NOMO-1 (cell line): ENCODE results near the gene IMP4.
A peak's percentile ranks its signal among the peaks of the same experiment; 100 is the strongest.

ENCODE experiments used
- DNase-seq, 2 experiments: peaks; one replicate each; lab custom pipeline; 2025; ENCODE audit not compliant: unreplicated experiment in 2 of 2; lab: John Stamatoyannopoulos, UW

The IMP4 gene

DNA sequence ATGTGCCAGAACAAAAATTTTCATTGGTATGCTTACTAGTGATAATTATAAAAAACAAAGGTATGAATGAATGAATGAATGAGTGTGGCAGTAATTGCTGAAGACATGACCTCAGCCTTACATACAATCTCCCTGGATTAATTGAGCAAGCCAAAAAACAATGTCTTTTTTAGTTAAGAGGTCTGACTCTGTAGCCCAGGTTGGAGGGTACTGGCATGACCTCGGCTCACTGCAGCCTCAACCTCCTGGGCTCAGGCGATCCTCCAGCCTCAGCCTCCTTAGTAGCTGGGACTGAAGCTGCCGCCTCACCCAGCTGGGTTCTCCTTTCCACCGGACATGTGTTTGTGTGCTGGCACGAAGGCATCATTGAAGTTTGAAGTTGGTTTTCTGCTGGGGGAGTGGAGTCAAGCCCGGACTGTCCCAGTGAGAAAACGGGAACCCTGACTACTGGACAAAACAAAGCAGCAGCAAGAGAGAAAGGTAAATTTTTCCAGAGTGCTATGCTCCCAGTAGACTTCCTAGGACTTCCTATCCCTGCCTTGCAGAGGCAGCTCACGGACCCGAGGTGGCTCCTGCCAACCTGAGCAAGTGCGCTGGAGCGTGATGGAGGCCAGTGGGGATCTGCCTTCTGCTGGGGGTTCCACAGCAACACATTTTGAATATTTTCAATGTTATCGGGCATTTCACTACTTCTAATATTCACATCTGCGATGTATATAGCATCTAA is 6.4 kb upstream of the IMP4 start:
- no peak for DNase-seq

DNA sequence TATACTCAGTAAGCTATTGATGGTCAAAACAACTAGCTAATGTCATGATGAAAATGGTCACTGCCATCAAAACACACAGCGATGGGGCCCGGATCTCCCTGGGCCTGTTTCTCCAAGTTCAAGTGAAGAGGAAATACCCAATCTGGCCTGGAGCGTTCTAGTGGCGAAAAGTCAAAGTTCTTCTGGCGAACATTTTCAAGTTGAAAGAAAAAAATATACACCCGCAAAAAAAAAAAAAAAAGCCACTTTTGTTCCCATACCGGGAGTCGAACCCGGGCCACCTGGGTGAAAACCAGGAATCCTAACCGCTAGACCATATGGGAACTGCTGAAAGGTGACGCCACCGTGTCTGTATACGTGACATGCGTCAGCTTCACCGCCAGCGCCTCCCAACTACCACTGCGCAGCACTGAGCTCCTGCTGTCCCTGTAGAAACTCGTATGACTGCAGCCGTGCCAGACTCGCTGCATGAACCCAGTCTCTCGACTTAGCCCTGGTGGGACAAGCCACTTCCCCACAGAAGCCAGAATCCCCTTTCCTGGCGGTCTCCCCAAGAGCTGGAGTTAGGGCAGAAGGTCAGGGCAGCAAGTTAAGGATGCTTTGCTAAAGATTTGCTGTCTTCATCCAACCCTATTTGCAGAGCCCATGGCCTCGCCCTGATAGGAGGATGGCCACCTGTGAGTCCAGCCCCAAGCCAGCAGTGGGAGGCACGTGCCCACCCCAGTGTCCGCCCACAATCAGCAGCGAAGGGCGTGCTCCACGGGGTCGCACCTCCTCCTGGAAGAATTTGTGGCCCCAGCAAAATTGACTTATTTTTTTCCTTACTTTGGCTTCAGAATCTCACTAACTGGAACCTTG is 5.6 kb upstream of the IMP4 start:
- no peak for DNase-seq

DNA sequence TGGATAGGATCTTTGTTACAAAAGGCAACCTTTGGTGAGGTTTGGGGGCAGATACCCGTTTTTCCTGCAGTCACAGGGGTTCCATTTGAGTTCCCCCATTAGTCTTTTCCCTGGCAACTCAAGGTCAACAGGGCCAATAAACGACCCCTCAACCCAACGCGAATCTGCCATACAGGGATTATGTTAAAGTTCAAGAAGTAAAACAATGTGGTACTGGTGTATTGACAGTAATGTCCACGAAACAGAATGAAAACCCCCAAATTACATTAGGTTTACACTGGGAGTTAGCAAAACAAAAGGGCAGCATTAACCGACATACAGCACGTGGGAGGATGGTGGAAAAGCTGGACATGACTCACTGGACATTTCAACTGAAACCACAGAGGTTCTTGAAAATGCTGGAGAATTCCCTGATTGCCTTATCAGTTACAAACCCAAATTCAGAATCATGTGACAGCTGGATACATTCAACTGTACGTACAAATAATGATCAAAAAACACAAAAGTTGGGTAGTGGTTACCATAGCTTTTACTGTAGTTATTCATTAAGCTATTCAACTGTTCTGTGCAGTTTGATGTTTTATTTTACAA is 4.9 kb upstream of the IMP4 start:
- DNase-seq, result no peak

DNA sequence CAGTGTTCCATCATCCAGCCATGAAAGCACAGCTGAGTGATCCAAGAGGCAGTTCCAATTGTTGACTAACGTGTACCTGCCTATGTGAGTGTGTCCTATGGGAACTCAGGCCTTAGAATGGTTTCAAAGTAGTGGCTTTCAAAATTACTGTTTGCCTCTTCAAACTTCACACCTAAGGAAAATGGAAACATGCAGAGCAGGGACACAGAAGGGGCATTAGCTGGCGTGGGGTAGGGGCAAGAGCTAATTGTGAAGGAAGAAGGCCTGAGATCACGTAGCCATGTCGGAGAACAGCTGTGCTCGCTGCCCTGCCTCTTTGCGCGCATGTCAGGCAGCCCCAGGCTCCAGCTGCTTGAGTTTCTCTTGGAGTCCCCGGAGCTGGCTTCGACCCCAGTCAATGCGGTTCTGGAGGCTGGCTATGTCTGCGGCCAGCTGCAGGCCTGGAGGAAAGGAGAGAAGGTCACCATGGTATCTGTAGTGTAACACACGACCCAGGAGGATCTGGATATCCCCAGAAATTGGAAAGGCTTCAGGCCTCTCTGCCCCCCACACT is 3.8 kb upstream of the IMP4 start:
- no peak for DNase-seq

DNA sequence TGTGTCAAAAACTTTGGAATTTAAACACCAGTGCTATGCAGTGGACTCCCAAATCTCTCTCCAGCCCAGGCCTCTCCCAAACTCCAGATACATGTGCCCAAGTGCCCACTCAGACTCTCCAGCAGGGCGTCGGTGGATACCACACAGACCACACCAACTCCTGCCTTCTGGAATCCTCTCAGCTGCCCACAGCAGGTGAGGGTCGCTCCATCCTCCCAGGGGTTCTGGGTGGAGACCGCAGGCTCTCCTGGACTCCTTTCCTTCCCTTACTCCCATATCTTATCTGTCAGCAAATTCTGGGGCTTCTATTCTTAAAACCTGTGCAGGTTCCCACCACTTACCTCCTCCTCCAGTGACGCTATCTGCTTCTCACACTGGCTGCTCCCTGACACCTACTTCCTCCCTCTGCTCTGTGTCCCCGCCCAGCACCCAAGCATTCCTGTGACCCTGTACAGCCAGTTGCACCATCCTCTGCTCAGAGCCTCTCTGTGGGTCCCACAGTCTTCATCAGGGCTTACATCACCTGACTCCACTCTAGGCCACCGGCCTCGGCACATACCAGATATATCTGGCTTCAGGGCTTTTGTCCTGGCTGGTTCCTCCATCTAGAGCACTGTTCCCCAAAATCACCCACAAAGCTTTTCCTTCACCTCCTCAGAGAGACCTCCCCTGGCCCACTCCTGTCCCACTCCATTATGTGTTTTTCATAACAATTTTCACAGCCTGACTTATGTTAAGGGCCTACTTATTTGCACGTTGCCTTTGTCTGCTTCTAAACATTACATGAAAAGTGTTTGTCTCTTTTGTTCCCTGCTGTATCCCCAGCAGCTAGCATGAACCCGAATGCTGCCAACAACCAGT is 2.6 kb upstream of the IMP4 start:
- DNase-seq, result no peak

DNA sequence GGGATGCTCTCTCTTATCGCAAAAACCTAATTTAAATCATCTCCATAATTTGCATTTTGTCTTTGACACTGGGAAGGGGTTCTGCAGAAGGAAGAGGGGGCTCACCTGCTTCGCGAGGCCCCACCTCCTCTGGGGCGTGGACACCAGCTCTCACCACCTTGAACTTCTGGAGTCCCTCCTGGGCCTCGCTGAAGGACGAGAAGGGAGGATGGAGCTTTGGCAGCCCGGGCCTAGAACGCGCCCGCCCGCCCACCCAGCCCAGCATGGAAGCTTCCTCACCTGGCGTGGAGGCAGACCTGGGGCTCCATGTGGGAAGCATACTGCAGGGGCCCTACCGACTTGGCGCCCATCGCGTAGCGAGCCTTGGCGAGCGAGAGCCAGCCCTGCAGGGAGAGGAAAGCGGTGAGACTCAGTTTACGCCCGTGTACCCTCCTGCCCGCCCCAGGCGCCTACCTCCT is 1.1 kb upstream of the IMP4 start:
- no peak for DNase-seq

DNA sequence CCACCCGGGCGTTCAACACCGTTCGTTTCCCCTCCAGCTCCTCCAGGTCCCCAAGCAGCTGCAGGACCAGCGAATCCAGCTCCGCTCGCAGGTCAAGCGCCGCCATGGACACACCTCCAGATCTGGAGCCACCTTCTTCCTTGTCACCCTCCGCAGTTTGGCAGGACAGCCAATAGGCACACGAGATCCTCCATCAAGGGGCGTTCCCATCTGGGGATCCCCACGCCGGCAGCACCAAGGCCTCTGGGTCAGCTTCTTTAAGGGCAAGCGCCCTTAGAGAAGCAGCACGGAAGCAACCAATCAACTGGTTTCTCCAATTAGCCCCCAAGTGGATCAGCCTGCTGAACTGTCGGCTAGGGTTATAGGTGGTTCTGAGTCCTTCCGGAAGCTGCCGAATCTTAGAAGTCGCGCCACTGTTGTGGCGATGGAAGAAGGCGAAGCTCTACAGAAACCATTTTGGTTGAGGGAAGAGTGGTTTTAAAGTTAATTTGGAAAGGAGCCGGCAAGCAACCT is 621 bp upstream of the IMP4 start:
- peak; percentile 87 to 93 for DNase-seq

DNA sequence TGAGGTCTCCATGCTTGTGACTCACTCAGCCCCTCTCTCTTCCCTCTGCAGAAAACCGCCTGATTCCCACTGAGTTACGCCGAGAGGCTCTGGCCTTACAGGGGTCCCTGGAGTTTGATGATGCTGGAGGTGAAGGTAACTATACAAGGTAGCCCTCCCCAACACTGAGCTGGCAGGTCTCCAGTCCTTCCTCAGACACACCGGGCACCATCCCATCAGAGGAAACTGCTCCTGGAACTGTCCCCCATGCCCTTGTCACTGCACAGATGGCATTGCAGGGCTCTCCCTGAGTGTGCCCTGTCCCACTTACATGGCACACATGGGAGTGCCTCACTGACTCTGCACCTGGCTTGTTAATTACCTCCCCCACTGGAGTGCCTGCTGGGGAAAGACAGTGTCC is 1.9 kb downstream of the IMP4 start:
- no peak for DNase-seq

DNA sequence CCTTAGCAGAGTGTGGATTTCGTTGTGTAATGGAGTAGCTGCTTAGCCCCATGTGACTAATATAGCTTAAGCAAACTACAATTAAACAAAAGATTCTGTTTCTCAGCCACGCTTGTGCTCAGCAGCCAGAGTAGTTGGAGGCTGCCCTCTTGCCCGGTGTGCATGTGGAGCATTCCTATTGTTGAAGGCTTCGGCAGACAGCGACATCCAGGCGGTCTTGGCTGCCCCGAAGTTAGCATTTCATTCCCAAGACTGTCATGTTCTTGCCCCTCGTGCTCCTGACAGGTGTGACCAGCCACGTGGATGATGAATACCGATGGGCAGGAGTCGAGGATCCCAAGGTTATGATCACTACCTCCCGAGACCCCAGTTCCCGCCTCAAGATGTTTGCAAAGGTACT is 2.4 kb downstream of the IMP4 start:
- no peak for DNase-seq

DNA sequence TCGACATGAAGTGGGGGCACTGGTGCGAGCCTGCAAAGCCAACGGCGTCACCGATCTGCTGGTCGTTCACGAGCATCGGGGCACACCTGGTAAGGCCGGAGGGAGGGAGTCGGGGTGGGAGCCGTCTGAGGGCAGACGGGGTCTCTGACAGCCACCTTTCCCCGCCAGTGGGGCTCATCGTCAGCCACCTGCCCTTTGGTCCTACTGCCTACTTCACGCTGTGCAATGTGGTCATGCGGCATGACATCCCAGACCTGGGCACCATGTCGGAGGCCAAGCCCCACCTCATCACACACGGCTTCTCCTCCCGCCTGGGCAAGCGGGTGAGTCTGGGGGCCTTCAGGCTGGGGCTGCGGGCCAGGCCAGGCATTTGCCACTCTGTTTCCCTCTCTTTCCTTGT is 2.9 kb downstream of the IMP4 start:
- DNase-seq, result no peak

DNA sequence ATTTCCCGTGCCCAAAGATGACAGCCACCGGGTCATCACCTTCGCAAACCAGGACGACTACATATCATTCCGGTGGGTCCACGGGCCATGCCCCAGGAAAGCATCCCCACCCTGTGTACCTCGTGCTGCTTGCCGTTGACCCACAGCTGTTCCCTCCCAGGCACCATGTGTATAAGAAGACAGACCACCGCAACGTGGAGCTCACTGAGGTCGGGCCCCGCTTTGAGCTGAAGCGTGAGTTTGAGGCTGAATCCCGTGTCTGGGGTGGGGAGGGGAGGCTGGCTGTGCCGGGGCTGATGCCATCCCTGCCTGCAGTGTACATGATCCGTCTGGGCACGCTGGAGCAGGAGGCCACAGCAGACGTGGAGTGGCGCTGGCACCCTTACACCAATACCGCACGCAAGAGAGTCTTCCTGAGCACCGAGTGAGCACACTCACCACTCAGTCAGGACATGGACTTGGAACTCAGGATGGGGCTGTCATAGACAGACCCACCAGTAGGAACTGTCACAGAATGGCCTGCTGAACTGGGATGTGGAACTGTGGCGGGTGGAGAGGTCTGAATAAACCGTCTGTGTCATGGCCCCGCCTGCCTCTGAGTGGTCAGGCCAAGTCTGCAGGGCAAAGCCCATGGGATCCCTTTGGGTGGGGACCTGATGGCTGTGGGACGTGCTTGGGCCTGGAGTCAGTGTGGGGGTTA is 3.5 kb downstream of the IMP4 start:
- DNase-seq, result no peak

DNA sequence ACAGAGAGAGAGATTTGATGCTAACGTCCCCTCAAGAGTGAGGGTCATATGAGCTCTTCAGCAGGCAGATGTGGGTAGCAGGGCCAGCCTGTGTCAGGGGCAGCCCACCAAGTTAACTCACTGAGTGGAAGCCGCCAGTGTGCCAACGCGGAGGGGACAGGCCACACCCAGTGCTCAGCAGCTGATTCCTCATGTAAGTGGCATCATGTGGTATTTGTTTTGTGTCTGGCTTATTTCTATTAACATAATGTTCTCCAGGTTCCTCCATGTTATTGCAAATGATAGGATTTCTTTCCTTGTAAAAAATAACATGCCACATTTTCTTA is 4.0 kb downstream of the IMP4 start:
- no peak for DNase-seq

DNA sequence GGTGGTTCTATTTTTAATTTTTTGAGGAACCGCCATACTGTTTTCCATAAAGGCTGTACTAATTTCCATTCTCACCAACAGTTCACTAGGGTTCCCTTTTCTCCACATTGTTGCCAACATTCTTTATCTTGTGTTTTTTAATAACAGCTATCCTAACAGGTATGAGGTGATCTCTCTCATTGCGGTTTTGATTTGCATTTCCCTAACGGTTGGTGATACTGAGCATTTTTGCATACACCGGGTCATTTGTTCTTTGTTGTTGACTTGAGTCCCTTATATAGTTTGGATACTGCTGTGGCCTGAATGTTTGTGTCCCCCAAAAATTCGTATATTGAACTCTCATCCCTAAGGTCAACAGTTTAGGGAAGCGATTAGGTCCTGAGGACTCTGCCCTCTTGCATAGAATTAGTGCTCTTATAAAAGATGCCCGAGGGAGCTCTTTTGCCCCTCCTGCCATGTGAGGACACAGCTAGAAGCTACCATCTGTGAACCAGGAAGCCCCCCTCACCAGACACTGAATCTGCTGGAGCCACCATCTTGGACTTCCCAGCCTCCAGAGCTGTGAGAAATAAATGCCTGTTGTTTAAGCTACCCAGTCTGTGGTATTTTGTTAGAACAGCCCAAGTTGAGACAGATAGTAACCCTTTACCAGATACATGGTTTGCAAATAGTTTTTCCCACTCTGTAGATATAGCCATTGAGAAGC is 4.7 kb downstream of the IMP4 start:
- DNase-seq, result no peak

DNA sequence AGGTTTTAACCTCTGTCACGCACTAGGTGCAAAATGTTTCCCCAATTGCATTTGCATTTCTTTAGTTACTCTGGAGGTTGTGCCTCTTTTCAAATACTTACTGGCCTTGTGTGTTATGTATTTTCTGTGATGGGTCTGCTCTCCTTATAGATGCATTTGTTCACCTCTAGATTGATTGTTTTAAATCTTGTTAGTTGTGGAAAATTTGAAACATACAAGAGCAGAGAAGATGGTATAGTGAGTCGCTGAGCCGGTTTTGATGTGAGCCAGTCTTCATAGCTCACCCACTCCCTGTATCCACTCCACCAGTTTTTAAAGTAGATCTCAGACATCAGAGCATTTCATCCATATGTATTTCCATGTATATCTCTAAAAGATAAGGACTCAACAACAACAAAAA is 6.5 kb downstream of the IMP4 start:
- DNase-seq, result no peak

DNA sequence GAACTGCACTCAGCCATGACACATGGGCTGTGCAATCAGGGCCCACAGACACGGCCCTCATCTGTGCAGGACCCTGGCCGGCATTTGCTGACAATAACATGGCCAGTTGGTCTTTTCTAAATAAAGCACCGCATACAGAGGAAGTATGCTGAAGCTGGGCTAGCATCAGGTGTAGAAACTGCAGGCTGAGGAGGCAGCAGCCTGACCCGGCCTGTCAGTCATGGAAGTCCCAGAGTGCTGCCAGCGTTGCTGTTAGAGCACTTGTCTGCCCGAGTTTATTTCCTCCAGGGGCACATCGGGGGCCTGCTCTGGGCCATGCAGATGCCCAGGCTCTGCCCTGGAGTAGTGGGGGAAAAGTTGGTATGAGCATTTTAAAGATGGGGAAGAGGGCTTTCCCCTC is 9.0 kb downstream of the IMP4 start:
- no peak for DNase-seq

DNA sequence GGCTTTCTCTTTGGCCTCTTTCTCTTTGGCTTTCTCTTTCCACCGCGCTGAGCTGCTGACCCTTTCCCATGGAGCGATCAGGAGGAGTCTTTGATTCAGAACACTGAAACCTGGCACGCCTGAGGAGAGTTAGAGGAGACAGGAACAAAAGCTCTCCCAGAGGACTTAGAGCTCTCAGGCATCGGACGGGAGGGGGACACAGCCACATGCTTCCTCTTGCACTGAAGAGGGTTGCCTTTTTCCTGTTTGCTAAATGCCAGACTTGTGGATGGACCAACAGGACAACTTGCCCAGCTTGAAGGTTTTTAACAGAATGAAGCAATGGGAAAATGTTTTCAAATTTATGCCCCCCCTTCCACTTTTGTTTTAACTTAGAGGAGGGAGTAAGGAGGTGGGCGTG is 9.5 kb downstream of the IMP4 start:
- DNase-seq, result no peak

DNA sequence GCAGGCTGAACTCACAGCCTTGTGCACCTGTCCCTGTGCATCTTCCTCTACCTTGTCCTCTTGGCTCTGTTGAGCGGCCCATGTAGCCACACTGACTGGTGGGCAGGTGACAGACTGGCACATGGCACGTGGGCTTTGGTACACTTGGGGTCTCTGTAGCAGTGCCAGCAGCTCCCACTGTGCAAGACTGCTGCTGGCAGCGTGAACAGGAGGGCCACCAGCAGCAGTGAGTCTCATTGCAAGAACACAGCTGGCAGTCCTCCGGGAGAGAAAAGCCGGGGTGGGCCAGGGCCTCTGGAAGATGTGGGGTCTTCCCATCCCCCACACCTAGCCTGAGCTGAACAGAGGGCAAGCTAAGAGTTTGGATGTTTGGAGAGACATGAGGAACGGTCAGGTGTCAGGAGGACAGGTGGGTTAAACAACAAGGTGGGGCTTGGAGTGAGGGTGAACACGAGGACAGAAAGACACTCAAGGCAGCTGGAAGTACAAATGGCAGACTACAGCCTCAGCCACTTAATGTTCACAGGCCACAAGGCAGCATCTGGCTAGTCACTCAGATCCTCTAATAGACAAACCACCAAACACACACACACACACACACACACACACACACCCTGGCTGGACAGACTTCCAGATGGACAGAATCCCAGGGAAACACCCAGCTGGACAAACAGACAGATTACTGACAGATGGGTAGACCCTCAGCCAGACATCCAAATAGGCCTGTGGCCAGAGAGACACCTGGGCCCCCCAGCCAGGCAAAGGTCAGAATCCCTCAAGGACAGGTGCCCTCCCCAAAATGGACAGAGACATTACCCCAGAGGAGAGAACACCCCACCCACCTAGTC is 10.8 kb downstream of the IMP4 start:
- DNase-seq, result no peak

DNA sequence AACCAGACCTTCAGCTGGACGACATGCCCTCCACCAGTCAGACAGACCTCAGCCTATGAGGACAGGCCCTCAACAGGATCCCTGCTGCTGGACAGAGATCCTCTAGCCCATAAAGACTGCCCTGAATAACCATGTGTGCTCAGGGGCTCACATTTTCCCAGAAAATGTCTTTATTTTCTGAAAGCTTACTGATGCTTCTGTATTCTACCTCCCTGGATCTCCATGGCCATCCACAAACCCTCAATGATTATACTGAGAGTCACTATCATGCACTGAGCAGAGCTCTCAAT is 11.4 kb downstream of the IMP4 start:
- DNase-seq, result no peak

DNA sequence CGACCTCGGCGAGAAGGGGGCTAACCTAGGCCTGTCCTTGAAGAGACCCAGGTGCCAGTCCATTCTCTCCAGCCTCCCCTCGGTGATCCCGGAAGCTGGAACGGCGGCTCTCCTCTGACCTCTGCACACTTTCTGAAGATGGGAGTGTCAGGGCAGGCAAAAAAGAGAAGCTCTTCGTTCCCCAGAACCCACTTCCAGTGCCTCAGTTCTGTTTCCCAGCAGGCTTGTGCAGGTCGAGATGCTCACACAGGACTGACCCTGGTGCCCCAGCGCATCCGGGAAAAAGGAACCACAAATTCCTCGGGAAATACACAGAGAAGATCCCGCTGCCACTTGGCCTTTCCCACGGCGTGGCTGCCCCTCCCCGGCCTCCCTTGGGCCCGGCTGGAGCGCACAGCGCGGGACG is 12.5 kb downstream of the IMP4 start:
- peak in 1 of 2 experiments; percentile 9 for DNase-seq
